NOMO-1 treated with DMSO at 0.1 percent for 48 hours (cell line): ENCODE results near the gene EGR1.

Source experiments
- DNase-seq: peaks from one replicate; lab custom pipeline; 2025; ENCODE audit not compliant: unreplicated experiment; lab: John Stamatoyannopoulos, UW

Gene EGR1

GRCh38 chr5:138465261-138466124 is at the start of gene EGR1:
Gene EGR1 (plus strand): TSS chr5:138465479. CDS start chr5:138465762, 283 bp downstream.
- DNase-seq, result peak; percentile 90

- no peak for DNase-seq
These were observed 46.8 kb upstream of the EGR1 start for GRCh38 chr5:138418444-138418843.

GRCh38 chr5:138425079-138425478 is 40.2 kb upstream of the EGR1 start:
- no peak for DNase-seq

- no peak for DNase-seq
These were observed 29.3 kb upstream of the EGR1 start for GRCh38 chr5:138435943-138436342.

- no peak for DNase-seq
These were observed 27.1 kb upstream of the EGR1 start for GRCh38 chr5:138438003-138438723.

- peak; percentile 22 for DNase-seq
These were observed 26.4 kb upstream of the EGR1 start, which contains the start of gene REEP2 for GRCh38 chr5:138438724-138439476. Gene REEP2 (plus strand): TSS chr5:138439057. CDS start chr5:138439209, 152 bp downstream.

GRCh38 chr5:138439477-138440158 is 25.7 kb upstream of the EGR1 start:
- no peak for DNase-seq

GRCh38 chr5:138440159-138441073 is 24.9 kb upstream of the EGR1 start:
- no peak for DNase-seq

GRCh38 chr5:138441221-138441620 is 24.1 kb upstream of the EGR1 start:
- DNase-seq, result no peak

GRCh38 chr5:138444078-138444773 is 21.1 kb upstream of the EGR1 start:
- no peak for DNase-seq

GRCh38 chr5:138444774-138445546 is 20.3 kb upstream of the EGR1 start:
- no peak for DNase-seq

GRCh38 chr5:138445547-138446271 is 19.6 kb upstream of the EGR1 start:
- DNase-seq, result no peak

GRCh38 chr5:138448070-138448469 is 17.2 kb upstream of the EGR1 start:
- no peak for DNase-seq

GRCh38 chr5:138448481-138449398 is 16.5 kb upstream of the EGR1 start:
- DNase-seq, result no peak

- DNase-seq, result peak; percentile 72
These were observed 15.6 kb upstream of the EGR1 start for GRCh38 chr5:138449501-138450239.

GRCh38 chr5:138450971-138451370 is 14.3 kb upstream of the EGR1 start:
- DNase-seq, result no peak
